Lung (tissue), 12 donors: Measurements from ENCODE around the gene A3GALT2. TPM values are rescaled to one million over a fixed set of nuclear protein-coding genes. Genes with fewer than 3 reads are reported as not detected.

ENCODE experiments used
- ATAC-seq: fragments of 200-7000 bp; cut with Tn5 transposase; one replicate; pipeline ENCODE4 v1.9.1; 2020; ENCODE audit warnings: moderate number of reproducible peaks; ENCODE audit not compliant: insufficient read depth, low FRiP score
- DNase-seq, 3 donors: peaks; one replicate each; pipeline ENCODE4 v3.0.0-alpha.2; 2013 to 2017
- H3K27ac ChIP-seq, 2 donors: one replicate each; pipeline ENCODE4 v1.5.1; 2013; ENCODE audit warnings: mild to moderate bottlenecking in 2 of 2, moderate library complexity in 2 of 2, control low read depth in 1 of 2, inconsistent platforms in 1 of 2, low read depth in 1 of 2, low read length in 1 of 2
- H3K27me3 ChIP-seq, 3 donors: one replicate each; pipeline ENCODE4 v1.5.1; 2013; ENCODE audit warnings: low read length in 2 of 3; ENCODE audit not compliant: control insufficient read depth in 3 of 3, insufficient read depth in 3 of 3
- H3K36me3 ChIP-seq, 4 donors: one replicate each; pipeline ENCODE4 v1.5.1; 2013; ENCODE audit warnings: low read length in 4 of 4, mild to moderate bottlenecking in 1 of 4, moderate library complexity in 1 of 4; ENCODE audit not compliant: control insufficient read depth in 4 of 4, insufficient read depth in 4 of 4
- H3K4me1 ChIP-seq, 5 donors: one replicate each; pipeline ENCODE4 v1.5.1; 2013; ENCODE audit warnings: low read length in 5 of 5, mild to moderate bottlenecking in 2 of 5, moderate library complexity in 1 of 5; ENCODE audit not compliant: control insufficient read depth in 5 of 5, insufficient read depth in 5 of 5
- H3K4me3 ChIP-seq: one replicate; pipeline ENCODE4 v1.5.1; 2013; ENCODE audit warnings: mild to moderate bottlenecking, control low read depth, moderate library complexity
- H3K9ac ChIP-seq, 2 donors: one replicate each; pipeline ENCODE4 v1.5.1; 2013; ENCODE audit warnings: low read length in 2 of 2, control low read depth in 1 of 2; ENCODE audit not compliant: insufficient read depth in 1 of 2
- H3K9me3 ChIP-seq, 4 donors: one replicate each; pipeline ENCODE4 v1.5.1; 2013; ENCODE audit warnings: low read length in 3 of 4, mild to moderate bottlenecking in 1 of 4, moderate library complexity in 1 of 4; ENCODE audit not compliant: control insufficient read depth in 4 of 4, insufficient read depth in 3 of 4
- CTCF ChIP-seq: IDR thresholded peaks from 2 replicates; pipeline ENCODE4 v1.5.1; 2012; ENCODE audit warnings: mild to moderate bottlenecking; ENCODE audit errors: control extremely low read depth, extremely low read depth
- WGBS, 2 donors: extraction: QIAGEN DNeasy Blood & Tissue Kit; methylation state at CpG; one replicate each; pipeline ENCODE4 v1.1.7; 2013; 5-methylcytosine and 5-hydroxymethylcytosine counted together
- polyA plus RNA-seq, 2 donors: library from polyadenylated mRNA; stranded (reverse); fragments of 200-250 nt; gene quantifications; one replicate each; pipeline ENCODE4 v1.2.1, GENCODE V29; 2013
- total RNA-seq, 2 donors: library from RNA; depleted of rRNA in 1 of 2; stranded (reverse); fragments of >200 nt in 1 of 2; gene quantifications; one replicate each; pipeline ENCODE4 v1.2.1, GENCODE V29; 2014 to 2021
- donor health status: control.
- donor health status: control.
- donor health status: Bipolar disorder and iron deficiency.
- donor health status: healthy.
- donor health status: DM: yes; HTN: yes; CAD: no.

The A3GALT2 gene
- total and polyA plus RNA-seq, 4 donors: 0.07 to 0.28 TPM; not detected in 2

DNA sequence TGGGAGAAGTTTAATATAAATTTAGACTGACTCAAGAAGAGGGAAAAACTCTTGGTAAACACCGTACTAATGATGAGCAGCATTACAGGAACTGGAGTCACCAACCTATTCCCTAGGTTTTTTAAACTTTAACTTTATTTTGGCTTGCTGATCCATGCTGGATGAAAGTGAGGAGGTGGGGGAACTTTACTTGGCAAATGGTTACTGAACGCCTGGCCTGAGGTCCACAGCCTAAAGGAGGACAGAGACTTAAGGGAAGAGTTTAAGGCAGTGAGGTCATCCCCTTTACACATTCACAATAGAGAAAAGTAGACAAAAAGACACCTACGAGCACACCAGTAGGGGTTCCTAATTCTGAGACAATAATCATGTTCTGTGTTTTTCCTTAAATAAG, 25.6 kb upstream of the A3GALT2 start:
- ATAC-seq (no peak), DNase-seq (no peak)
- Histone ChIP-seq H3K9ac (peak overlapping the region in 1 of 2 donors; percentile 63), H3K4me1 (peaks cover 20 to 73% (median 36%) of the 10 kb centered on the region in 5 donors), H3K36me3 (peaks cover 0 to 7% (median 2%) of the 10 kb centered on the region in 4 donors), H3K4me3 (no peak overlapping the region), H3K9me3 (no peaks in the 10 kb centered on the region), H3K27ac (peak overlapping the region; percentile 83 to 96), H3K27me3 (no peaks in the 10 kb centered on the region)
- WGBS, 2 donors: 39 to 57% methylated on average over 3 of the region's 3 CpGs
- TF ChIP-seq CTCF: no peak

GRCh38 chr1:33344896-33345560, 24.1 kb upstream of the A3GALT2 start:
- Histone ChIP-seq H3K36me3 (peaks cover 0 to 11% (median 4%) of the 10 kb centered on the region in 4 donors), H3K9me3 (no peaks in the 10 kb centered on the region), H3K4me3 (no peak overlapping the region), H3K27me3 (no peaks in the 10 kb centered on the region), H3K9ac (peak overlapping the region in 1 of 2 donors; percentile 63), H3K27ac (peak overlapping the region; percentile 36 to 59), H3K4me1 (peaks cover 26 to 70% (median 45%) of the 10 kb centered on the region in 5 donors)
- DNase-seq (peak in 1 of 3 donors; percentile 54), ATAC-seq (no peak)
- 44 to 71% methylated on average over 2 of the region's 2 CpGs for WGBS, 2 donors
- no peak for TF ChIP-seq CTCF

GRCh38 chr1:33343539-33343938, 22.6 kb upstream of the A3GALT2 start:
- Histone ChIP-seq H3K4me1 (peaks cover 32 to 83% (median 57%) of the 10 kb centered on the region in 5 donors), H3K9ac (no peak overlapping the region), H3K27me3 (no peaks in the 10 kb centered on the region), H3K27ac (peak overlapping the region; percentile 59 to 82), H3K36me3 (peaks cover 0 to 11% (median 4%) of the 10 kb centered on the region in 4 donors), H3K4me3 (no peak overlapping the region), H3K9me3 (no peaks in the 10 kb centered on the region)
- DNase-seq: no peak
- 31 to 34% methylated on average over 5 of the region's 5 CpGs for WGBS, 2 donors
- no peak for TF ChIP-seq CTCF
- ATAC-seq: no peak
